ENCODE measurements around the gene KIF26B. TPM values are rescaled to one million over a fixed set of nuclear protein-coding genes. Genes with fewer than 3 reads are reported as not detected.

KIF26B gene
- total RNA-seq, 1 donor from 2014 or later: 3.4 TPM

- Mint-ChIP-seq H3K9me3 (ENCODE audit: unreplicated experiment) (no peaks in the 10 kb centered on the region), H3K4me3 (ENCODE audit: unreplicated experiment) (no peak overlapping the region), H3K36me3 (ENCODE audit: low read depth, unreplicated experiment) (peaks cover 11% of the 10 kb centered on the region), H3K27ac (ENCODE audit: unreplicated experiment) (no peak overlapping the region), H3K27me3 (ENCODE audit: unreplicated experiment) (peaks cover 15% of the 10 kb centered on the region), H3K4me1 (ENCODE audit: unreplicated experiment) (peaks cover 6% of the 10 kb centered on the region)
- DNase-seq (ENCODE audit: low spot score): peak; percentile 43
- no peak for TF ChIP-seq CTCF (IDR thresholded peaks at IDR 0.05; ENCODE audit: unreplicated experiment)
Observed at GRCh38 chr1:245687636-245688535, 533.1 kb downstream of the KIF26B start.

- peaks cover 6% of the 10 kb centered on the region for H3K4me1 Mint-ChIP-seq (ENCODE audit: unreplicated experiment)
- H3K4me3 Mint-ChIP-seq (ENCODE audit: unreplicated experiment): no peak overlapping the region
- peaks cover 15% of the 10 kb centered on the region for H3K27me3 Mint-ChIP-seq (ENCODE audit: unreplicated experiment)
- no peak overlapping the region for H3K27ac Mint-ChIP-seq (ENCODE audit: unreplicated experiment)
- DNase-seq (ENCODE audit: low spot score): no peak
- H3K9me3 Mint-ChIP-seq (ENCODE audit: unreplicated experiment): no peaks in the 10 kb centered on the region
- no peak for TF ChIP-seq CTCF (IDR thresholded peaks at IDR 0.05; ENCODE audit: unreplicated experiment)
- H3K36me3 Mint-ChIP-seq (ENCODE audit: low read depth, unreplicated experiment): peaks cover 11% of the 10 kb centered on the region
Observed at GRCh38 chr1:245688536-245689453, 534.0 kb downstream of the KIF26B start.

GRCh38 chr1:245690156-245690690 is 535.4 kb downstream of the KIF26B start:
- H3K9me3 Mint-ChIP-seq (ENCODE audit: unreplicated experiment): no peaks in the 10 kb centered on the region
- peaks cover 16% of the 10 kb centered on the region for H3K27me3 Mint-ChIP-seq (ENCODE audit: unreplicated experiment)
- H3K36me3 Mint-ChIP-seq (ENCODE audit: low read depth, unreplicated experiment): peaks cover 11% of the 10 kb centered on the region
- no peak for TF ChIP-seq CTCF (IDR thresholded peaks at IDR 0.05; ENCODE audit: unreplicated experiment)
- no peak overlapping the region for H3K27ac Mint-ChIP-seq (ENCODE audit: unreplicated experiment)
- peaks cover 6% of the 10 kb centered on the region for H3K4me1 Mint-ChIP-seq (ENCODE audit: unreplicated experiment)
- no peak for DNase-seq (ENCODE audit: low spot score)
- no peak overlapping the region for H3K4me3 Mint-ChIP-seq (ENCODE audit: unreplicated experiment)

- Mint-ChIP-seq H3K36me3 (ENCODE audit: low read depth, unreplicated experiment) (peaks cover 11% of the 10 kb centered on the region), H3K4me3 (ENCODE audit: unreplicated experiment) (no peak overlapping the region), H3K27me3 (ENCODE audit: unreplicated experiment) (peaks cover 16% of the 10 kb centered on the region), H3K4me1 (ENCODE audit: unreplicated experiment) (peaks cover 6% of the 10 kb centered on the region), H3K9me3 (ENCODE audit: unreplicated experiment) (no peaks in the 10 kb centered on the region), H3K27ac (ENCODE audit: unreplicated experiment) (no peak overlapping the region)
- TF ChIP-seq CTCF (IDR thresholded peaks at IDR 0.05; ENCODE audit: unreplicated experiment): no peak
- DNase-seq (ENCODE audit: low spot score): no peak
Observed at GRCh38 chr1:245690946-245691541, 536.3 kb downstream of the KIF26B start.
